ENCODE results near the gene MROH8. TPM values are rescaled to one million over a fixed set of nuclear protein-coding genes. Genes with fewer than 3 reads are reported as not detected.

MROH8 gene
- polyA plus RNA-seq, 1 donor from 2014 or later: 3.2 TPM

- Histone ChIP-seq H3K9ac (ENCODE audit: low read length) (no peak overlapping the region), H3K9me3 (ENCODE audit: low read length) (no peaks in the 10 kb centered on the region), H3K36me3 (ENCODE audit: insufficient read depth, low read length) (no peaks in the 10 kb centered on the region), H4K20me1 (ENCODE audit: insufficient read depth) (no peaks in the 10 kb centered on the region), H3K9me2 (ENCODE audit: insufficient read depth, low read length) (no peaks in the 10 kb centered on the region), H3K79me2 (replicated peaks; ENCODE audit: insufficient read depth, low read length) (no peaks in the 10 kb centered on the region), H3F3A (ENCODE audit: insufficient read depth, low read length, poor library complexity, severe bottlenecking) (no peaks in the 10 kb centered on the region), H3K27me3 (ENCODE audit: insufficient read depth, low read depth, low read length) (no peaks in the 10 kb centered on the region), H3K4me2 (ENCODE audit: low read length) (no peak overlapping the region), H3K4me3 (ENCODE audit: low read length) (no peak overlapping the region), H2AFZ (ENCODE audit: low read depth, low read length) (no peak overlapping the region), H3K27ac (ENCODE audit: low read length) (no peak overlapping the region)
- TF ChIP-seq EP300 (conservative IDR thresholded peaks at IDR 0.05; ENCODE audit: poor library complexity, severe bottlenecking) (no peak), TAF1 (IDR thresholded peaks at IDR 0.05; ENCODE audit: low read depth) (no peak), EZH2 (IDR thresholded peaks at IDR 0.05; ENCODE audit: borderline replicate concordance, insufficient read depth, low read length, poor library complexity, severe bottlenecking) (no peak), SMC3 (conservative IDR thresholded peaks at IDR 0.05; ENCODE audit: poor library complexity) (no peak), RAD21 (conservative IDR thresholded peaks at IDR 0.05) (no peak), REST (IDR thresholded peaks at IDR 0.05; ENCODE audit: borderline replicate concordance) (no peak), POLR2AphosphoS5 (IDR thresholded peaks at IDR 0.05) (no peak), CTCF (IDR thresholded peaks at IDR 0.05; ENCODE audit: poor library complexity, severe bottlenecking) (no peak), MXI1 (conservative IDR thresholded peaks at IDR 0.05; ENCODE audit: poor library complexity, severe bottlenecking) (no peak)
These were observed 6.5 kb downstream of the MROH8 start for GRCh38 chr20:37172836-37173235.

GRCh38 chr20:37166867-37167266, 12.5 kb downstream of the MROH8 start:
- Histone ChIP-seq H2AFZ (ENCODE audit: low read depth, low read length) (no peak overlapping the region), H4K20me1 (ENCODE audit: insufficient read depth) (no peaks in the 10 kb centered on the region), H3K4me2 (ENCODE audit: low read length) (no peak overlapping the region), H3F3A (ENCODE audit: insufficient read depth, low read length, poor library complexity, severe bottlenecking) (no peaks in the 10 kb centered on the region), H3K36me3 (ENCODE audit: insufficient read depth, low read length) (peaks cover 4% of the 10 kb centered on the region), H3K9ac (ENCODE audit: low read length) (no peak overlapping the region), H3K27ac (ENCODE audit: low read length) (no peak overlapping the region), H3K4me3 (ENCODE audit: low read length) (no peak overlapping the region), H3K9me3 (ENCODE audit: low read length) (no peaks in the 10 kb centered on the region), H3K27me3 (ENCODE audit: insufficient read depth, low read depth, low read length) (no peaks in the 10 kb centered on the region), H3K9me2 (ENCODE audit: insufficient read depth, low read length) (no peaks in the 10 kb centered on the region), H3K79me2 (replicated peaks; ENCODE audit: insufficient read depth, low read length) (no peaks in the 10 kb centered on the region)
- TF ChIP-seq EZH2 (IDR thresholded peaks at IDR 0.05; ENCODE audit: borderline replicate concordance, insufficient read depth, low read length, poor library complexity, severe bottlenecking) (no peak), CTCF (IDR thresholded peaks at IDR 0.05; ENCODE audit: poor library complexity, severe bottlenecking) (no peak), RAD21 (conservative IDR thresholded peaks at IDR 0.05) (no peak), TAF1 (IDR thresholded peaks at IDR 0.05; ENCODE audit: low read depth) (no peak), POLR2AphosphoS5 (IDR thresholded peaks at IDR 0.05) (no peak), SMC3 (conservative IDR thresholded peaks at IDR 0.05; ENCODE audit: poor library complexity) (no peak), EP300 (conservative IDR thresholded peaks at IDR 0.05; ENCODE audit: poor library complexity, severe bottlenecking) (no peak), MXI1 (conservative IDR thresholded peaks at IDR 0.05; ENCODE audit: poor library complexity, severe bottlenecking) (no peak), REST (IDR thresholded peaks at IDR 0.05; ENCODE audit: borderline replicate concordance) (no peak)
